Suprapubic skin (tissue), 4 donors: ENCODE results near the gene LILRA6. TPM values are rescaled to one million over a fixed set of nuclear protein-coding genes. Genes with fewer than 3 reads are reported as not detected.
"Not testable (repeated sequence)": the region's sequence is repeated elsewhere in the genome, so short reads cannot be mapped to it uniquely, and the experiment has no call there.

ENCODE experiments used
- DNase-seq, 2 donors: peaks; one replicate each; pipeline ENCODE4 v3.0.0-alpha.2; 2019; ENCODE audit warnings: low spot score in 2 of 2
- H3K27ac ChIP-seq: fragments of 200-600 bp; sonication (generic); one replicate; pipeline ENCODE4 v1.5.1; 2019
- H3K27me3 ChIP-seq: fragments of 200-600 bp; sonication (generic); one replicate; pipeline ENCODE4 v1.5.1; 2019
- H3K36me3 ChIP-seq: fragments of 200-600 bp; sonication (generic); one replicate; pipeline ENCODE4 v1.5.1; 2019
- H3K4me1 ChIP-seq: fragments of 200-600 bp; sonication (generic); one replicate; pipeline ENCODE4 v1.5.1; 2019
- H3K4me3 ChIP-seq: fragments of 200-600 bp; sonication (generic); one replicate; pipeline ENCODE4 v1.5.1; 2019; ENCODE audit warnings: mild to moderate bottlenecking
- H3K9me3 ChIP-seq: fragments of 200-600 bp; sonication (generic); one replicate; pipeline ENCODE4 v1.5.1; 2019
- CTCF ChIP-seq, 2 donors: fragments of 200-600 bp in 1 of 2; fragments of 450-650 bp in 1 of 2; sonication (generic) in 1 of 2; IDR thresholded peaks; one replicate each; pipeline ENCODE4 v1.5.1; 2016 to 2019; ENCODE audit warnings: antibody characterized with exemption in 2 of 2, mild to moderate bottlenecking in 1 of 2, moderate library complexity in 1 of 2
- EP300 ChIP-seq: sonication (generic); formaldehyde crosslinking; IDR thresholded peaks from one replicate; pipeline ENCODE4 v1.6.1; 2017; ENCODE audit warnings: antibody characterized with exemption
- POLR2A ChIP-seq, 2 donors: fragments of 450-650 bp; IDR thresholded peaks; one replicate each; pipeline ENCODE4 v1.6.1; 2017; ENCODE audit warnings: antibody characterized with exemption in 2 of 2, mild to moderate bottlenecking in 2 of 2, moderate library complexity in 2 of 2
- POLR2AphosphoS5 ChIP-seq, 3 donors: sonication (generic); formaldehyde crosslinking; IDR thresholded peaks; one replicate each; pipeline ENCODE4 v1.6.1; 2017; ENCODE audit warnings: antibody characterized with exemption in 3 of 3
- WGBS: methylation state at CpG from one replicate; pipeline ENCODE4 v1.1.5; 2018; 5-methylcytosine and 5-hydroxymethylcytosine counted together
- total RNA-seq, 4 donors: library from RNA; depleted of rRNA; stranded (reverse); fragments of >200 nt; gene quantifications; one replicate each; pipeline ENCODE4 v1.1.0, GENCODE V29; 2016

LILRA6 gene
- total RNA-seq, 4 donors from 2014 or later: 0.51 TPM; not detected in 3

GRCh38 chr19:54207676-54207982 lies 35.0 kb downstream of the LILRA6 start:
- Histone ChIP-seq H3K27ac (peak overlapping the region; percentile 55), H3K9me3 (no peaks in the 10 kb centered on the region), H3K4me3 (no peak overlapping the region), H3K4me1 (peaks cover 70% of the 10 kb centered on the region), H3K36me3 (peaks cover 55% of the 10 kb centered on the region), H3K27me3 (no peaks in the 10 kb centered on the region)
- no peak for DNase-seq
- no peak for TF ChIP-seq CTCF (IDR thresholded peaks at IDR 0.05)
- TF ChIP-seq POLR2AphosphoS5 (IDR thresholded peaks at IDR 0.05): no peak
- no peak for TF ChIP-seq EP300
- TF ChIP-seq POLR2A (IDR thresholded peaks at IDR 0.05): no peak
- WGBS: 79% methylated on average over 5 of the region's 5 CpGs

- Histone ChIP-seq H3K4me1 (peaks cover 74% of the 10 kb centered on the region), H3K36me3 (peaks cover 60% of the 10 kb centered on the region)
- not testable (repeated sequence) for H3K9me3 ChIP-seq
Observed at GRCh38 chr19:54207193-54207592, 35.4 kb downstream of the LILRA6 start.

GRCh38 chr19:54206831-54207177 lies 35.8 kb downstream of the LILRA6 start:
- H3K27ac ChIP-seq: peak overlapping the region; percentile 55
- H3K4me1 ChIP-seq: peaks cover 78% of the 10 kb centered on the region
- H3K36me3 ChIP-seq: peaks cover 62% of the 10 kb centered on the region
- no peak overlapping the region for H3K4me3 ChIP-seq
- no peaks in the 10 kb centered on the region for H3K9me3 ChIP-seq
- TF ChIP-seq CTCF (IDR thresholded peaks at IDR 0.05): no peak
- no peak for TF ChIP-seq POLR2A (IDR thresholded peaks at IDR 0.05)
- no peak for TF ChIP-seq EP300
- TF ChIP-seq POLR2AphosphoS5 (IDR thresholded peaks at IDR 0.05): no peak
- 77% methylated on average over 10 of the region's 13 CpGs for whole genome bisulfite sequencing
- H3K27me3 ChIP-seq: no peaks in the 10 kb centered on the region
- no peak for DNase-seq

More at GRCh38 chr19:54207193-54207592, 35.4 kb downstream of the LILRA6 start:
- peak overlapping the region; percentile 55 for H3K27ac ChIP-seq
- H3K27me3 ChIP-seq, H3K4me3 ChIP-seq, DNase-seq: not testable (repeated sequence)
- 62% methylated on average over 17 of the region's 23 CpGs for whole genome bisulfite sequencing

GRCh38 chr19:54206030-54206830 lies 36.4 kb downstream of the LILRA6 start:
- Histone ChIP-seq H3K4me3 (no peak overlapping the region), H3K4me1 (peaks cover 84% of the 10 kb centered on the region), H3K27ac (no peak overlapping the region)

GRCh38 chr19:54204767-54205468 lies 37.7 kb downstream of the LILRA6 start:
- H3K27me3 ChIP-seq: no peaks in the 10 kb centered on the region
- no peak overlapping the region for H3K4me3 ChIP-seq
- 84% methylated on average over 4 of the region's 4 CpGs for WGBS
- no peak for DNase-seq
- no peak overlapping the region for H3K27ac ChIP-seq
- TF ChIP-seq POLR2A (IDR thresholded peaks at IDR 0.05): no peak
- TF ChIP-seq POLR2AphosphoS5 (IDR thresholded peaks at IDR 0.05): no peak
- TF ChIP-seq CTCF (IDR thresholded peaks at IDR 0.05): no peak
- TF ChIP-seq EP300: no peak
- peaks cover 85% of the 10 kb centered on the region for H3K4me1 ChIP-seq
- no peaks in the 10 kb centered on the region for H3K9me3 ChIP-seq
- peaks cover 62% of the 10 kb centered on the region for H3K36me3 ChIP-seq

More at GRCh38 chr19:54206030-54206830, 36.4 kb downstream of the LILRA6 start:
- Histone ChIP-seq H3K36me3 (peaks cover 62% of the 10 kb centered on the region), H3K27me3 (no peaks in the 10 kb centered on the region), H3K9me3 (no peaks in the 10 kb centered on the region)
- 87% methylated on average over 15 of the region's 27 CpGs for WGBS
- no peak for TF ChIP-seq EP300
- no peak for TF ChIP-seq POLR2A (IDR thresholded peaks at IDR 0.05)
- no peak for TF ChIP-seq CTCF (IDR thresholded peaks at IDR 0.05)
- TF ChIP-seq POLR2AphosphoS5 (IDR thresholded peaks at IDR 0.05): no peak
- DNase-seq: no peak
